OCI-LY1 (cell line): ENCODE results near the gene CDH26.

ENCODE experiments used
- EZH2 ChIP-seq: fragments of 200-600 bp; sonication (generic), shearing (Covaris generic); IDR thresholded peaks from 2 replicates; pipeline ENCODE4 v1.8.0; 2017; ENCODE audit warnings: borderline replicate concordance, mixed run types, mild to moderate bottlenecking, antibody characterized with exemption, low read length, moderate library complexity, mixed read lengths
- TF ChIP-seq, protein P1 (sequence below): fragments of 200-600 bp; sonication (generic), shearing (Covaris generic); IDR thresholded peaks from 2 replicates; pipeline ENCODE4 v1.5.1; 2017; ENCODE audit warnings: mild to moderate bottlenecking, antibody characterized with exemption, low read length, moderate library complexity, mixed read lengths

DNA sequence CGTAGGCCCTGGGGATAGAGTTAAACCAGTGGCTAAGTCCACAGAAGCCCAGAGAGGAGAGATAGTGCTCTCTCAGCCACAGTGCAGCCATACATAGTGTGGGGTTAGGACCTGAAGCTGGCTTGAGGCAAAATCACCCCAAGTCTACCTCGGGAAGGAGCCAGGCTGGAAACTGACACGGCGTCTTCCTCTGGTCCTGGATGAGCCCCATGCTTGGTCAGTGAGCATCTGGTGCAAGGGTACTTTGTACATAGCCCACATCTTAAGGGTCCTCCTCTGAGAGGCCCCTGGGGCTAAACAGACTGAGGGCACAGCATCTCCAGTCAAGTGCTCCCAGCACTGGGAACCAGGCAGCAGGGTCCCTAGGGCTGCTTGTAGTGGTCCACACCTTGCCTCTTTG lies 45.6 kb downstream of the CDH26 start:
- TF ChIP-seq, protein P1, sequence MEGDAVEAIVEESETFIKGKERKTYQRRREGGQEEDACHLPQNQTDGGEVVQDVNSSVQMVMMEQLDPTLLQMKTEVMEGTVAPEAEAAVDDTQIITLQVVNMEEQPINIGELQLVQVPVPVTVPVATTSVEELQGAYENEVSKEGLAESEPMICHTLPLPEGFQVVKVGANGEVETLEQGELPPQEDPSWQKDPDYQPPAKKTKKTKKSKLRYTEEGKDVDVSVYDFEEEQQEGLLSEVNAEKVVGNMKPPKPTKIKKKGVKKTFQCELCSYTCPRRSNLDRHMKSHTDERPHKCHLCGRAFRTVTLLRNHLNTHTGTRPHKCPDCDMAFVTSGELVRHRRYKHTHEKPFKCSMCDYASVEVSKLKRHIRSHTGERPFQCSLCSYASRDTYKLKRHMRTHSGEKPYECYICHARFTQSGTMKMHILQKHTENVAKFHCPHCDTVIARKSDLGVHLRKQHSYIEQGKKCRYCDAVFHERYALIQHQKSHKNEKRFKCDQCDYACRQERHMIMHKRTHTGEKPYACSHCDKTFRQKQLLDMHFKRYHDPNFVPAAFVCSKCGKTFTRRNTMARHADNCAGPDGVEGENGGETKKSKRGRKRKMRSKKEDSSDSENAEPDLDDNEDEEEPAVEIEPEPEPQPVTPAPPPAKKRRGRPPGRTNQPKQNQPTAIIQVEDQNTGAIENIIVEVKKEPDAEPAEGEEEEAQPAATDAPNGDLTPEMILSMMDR = no peak
- no peak for TF ChIP-seq EZH2
